Memory B cell (primary cell): ENCODE data around the gene PTPRC.

ENCODE experiments used
- ATAC-seq: fragments of 150-1000 bp; cut with Tn5 transposase; 2 replicates; pipeline ENCODE4 v1.10.0; 2021; ENCODE audit warnings: low read depth, mild to moderate bottlenecking, moderate library complexity
- DNase-seq, 2 donors: peaks; one replicate each; pipeline ENCODE4 v3.0.0; 2022; ENCODE audit warnings: low spot score in 2 of 2
- H3K27ac Mint-ChIP-seq: one replicate; pipeline ENCODE4 v1.8.0; 2022; ENCODE audit warnings: mild to moderate bottlenecking, moderate library complexity, mixed read lengths
- H3K27me3 Mint-ChIP-seq: one replicate; pipeline ENCODE4 v1.8.0; 2022; ENCODE audit warnings: mixed read lengths
- H3K36me3 Mint-ChIP-seq: one replicate; pipeline ENCODE4 v1.8.0; 2022; ENCODE audit warnings: mild to moderate bottlenecking, mixed read lengths
- H3K4me1 Mint-ChIP-seq: one replicate; pipeline ENCODE4 v1.8.0; 2022; ENCODE audit warnings: mixed read lengths
- H3K4me3 Mint-ChIP-seq: one replicate; pipeline ENCODE4 v1.8.0; 2022; ENCODE audit warnings: mild to moderate bottlenecking, moderate library complexity, mixed read lengths
- H3K9me3 Mint-ChIP-seq: one replicate; pipeline ENCODE4 v1.8.0; 2022; ENCODE audit warnings: mixed read lengths

Gene PTPRC

GRCh38 chr1:198700016-198700392 is 61.2 kb downstream of the PTPRC start:
- peaks cover 36% of the 10 kb centered on the region for H3K4me1 Mint-ChIP-seq
- H3K27ac Mint-ChIP-seq, result peak overlapping the region; percentile 65
- no peaks in the 10 kb centered on the region for H3K27me3 Mint-ChIP-seq
- H3K9me3 Mint-ChIP-seq, result no peaks in the 10 kb centered on the region
- ATAC-seq (no peak), DNase-seq (no peak)
- H3K4me3 Mint-ChIP-seq, result no peak overlapping the region
- peaks cover 50% of the 10 kb centered on the region for H3K36me3 Mint-ChIP-seq

GRCh38 chr1:198700396-198700795 is 61.6 kb downstream of the PTPRC start:
- Mint-ChIP-seq H3K4me1 (peaks cover 34% of the 10 kb centered on the region), H3K27ac (peak overlapping the region; percentile 8), H3K9me3 (no peaks in the 10 kb centered on the region), H3K27me3 (no peaks in the 10 kb centered on the region), H3K36me3 (peaks cover 52% of the 10 kb centered on the region), H3K4me3 (peak overlapping the region; percentile 32)
- ATAC-seq (no peak), DNase-seq (no peak)

- H3K4me3 Mint-ChIP-seq, result no peak overlapping the region
- no peak for ATAC-seq
These were observed 62.4 kb downstream of the PTPRC start for GRCh38 chr1:198701250-198701649.

GRCh38 chr1:198701766-198702539 is 63.1 kb downstream of the PTPRC start:
- Mint-ChIP-seq H3K36me3 (peaks cover 50% of the 10 kb centered on the region), H3K9me3 (no peaks in the 10 kb centered on the region), H3K4me3 (no peak overlapping the region), H3K27ac (no peak overlapping the region), H3K4me1 (peaks cover 28% of the 10 kb centered on the region), H3K27me3 (no peaks in the 10 kb centered on the region)
- ATAC-seq (peak; percentile 84), DNase-seq (no peak)

More at GRCh38 chr1:198701250-198701649, 62.4 kb downstream of the PTPRC start:
- peak overlapping the region; percentile 8 for H3K27ac Mint-ChIP-seq
- no peaks in the 10 kb centered on the region for H3K9me3 Mint-ChIP-seq
- DNase-seq, result no peak
- H3K36me3 Mint-ChIP-seq, result peaks cover 54% of the 10 kb centered on the region
- peaks cover 35% of the 10 kb centered on the region for H3K4me1 Mint-ChIP-seq
- H3K27me3 Mint-ChIP-seq, result no peaks in the 10 kb centered on the region

- ATAC-seq, result no peak
- H3K4me3 Mint-ChIP-seq, result no peak overlapping the region
- H3K36me3 Mint-ChIP-seq, result peaks cover 36% of the 10 kb centered on the region
- peaks cover 11% of the 10 kb centered on the region for H3K4me1 Mint-ChIP-seq
- H3K9me3 Mint-ChIP-seq, result no peaks in the 10 kb centered on the region
- H3K27ac Mint-ChIP-seq, result peak overlapping the region; percentile 70
- H3K27me3 Mint-ChIP-seq, result no peaks in the 10 kb centered on the region
- no peak for DNase-seq
These were observed 70.1 kb downstream of the PTPRC start for GRCh38 chr1:198708761-198709525.

GRCh38 chr1:198711837-198712236 is 73.0 kb downstream of the PTPRC start:
- Mint-ChIP-seq H3K4me1 (peaks cover 11% of the 10 kb centered on the region), H3K9me3 (no peaks in the 10 kb centered on the region), H3K27ac (peak overlapping the region; percentile 45), H3K4me3 (no peak overlapping the region), H3K27me3 (no peaks in the 10 kb centered on the region), H3K36me3 (peaks cover 35% of the 10 kb centered on the region)
- ATAC-seq (no peak), DNase-seq (no peak)

- DNase-seq, result no peak
- Mint-ChIP-seq H3K27ac (no peak overlapping the region), H3K36me3 (peaks cover 37% of the 10 kb centered on the region), H3K4me1 (peaks cover 9% of the 10 kb centered on the region), H3K9me3 (no peaks in the 10 kb centered on the region), H3K4me3 (no peak overlapping the region), H3K27me3 (no peaks in the 10 kb centered on the region)
- no peak for ATAC-seq
These were observed 74.2 kb downstream of the PTPRC start for GRCh38 chr1:198713081-198713480.

GRCh38 chr1:198714271-198714670 is 75.4 kb downstream of the PTPRC start:
- ATAC-seq (no peak), DNase-seq (no peak)
- Mint-ChIP-seq H3K4me3 (no peak overlapping the region), H3K36me3 (peaks cover 28% of the 10 kb centered on the region), H3K9me3 (no peaks in the 10 kb centered on the region), H3K27me3 (no peaks in the 10 kb centered on the region), H3K4me1 (peaks cover 4% of the 10 kb centered on the region), H3K27ac (no peak overlapping the region)

GRCh38 chr1:198716051-198716450 is 77.2 kb downstream of the PTPRC start:
- DNase-seq (no peak), ATAC-seq (no peak)
- Mint-ChIP-seq H3K4me3 (no peak overlapping the region), H3K36me3 (peaks cover 36% of the 10 kb centered on the region), H3K9me3 (no peaks in the 10 kb centered on the region), H3K27me3 (no peaks in the 10 kb centered on the region), H3K4me1 (peaks cover 7% of the 10 kb centered on the region), H3K27ac (peak overlapping the region; percentile 36)

GRCh38 chr1:198717510-198717909 is 78.7 kb downstream of the PTPRC start:
- H3K4me3 Mint-ChIP-seq, result no peak overlapping the region
- H3K4me1 Mint-ChIP-seq, result peaks cover 7% of the 10 kb centered on the region
- peaks cover 32% of the 10 kb centered on the region for H3K36me3 Mint-ChIP-seq
- H3K27me3 Mint-ChIP-seq, result no peaks in the 10 kb centered on the region
- H3K9me3 Mint-ChIP-seq, result no peaks in the 10 kb centered on the region
- no peak for ATAC-seq
- no peak for DNase-seq
- H3K27ac Mint-ChIP-seq, result peak overlapping the region; percentile 14

GRCh38 chr1:198723127-198723526 is 84.3 kb downstream of the PTPRC start:
- Mint-ChIP-seq H3K27me3 (no peaks in the 10 kb centered on the region), H3K9me3 (no peaks in the 10 kb centered on the region), H3K36me3 (peaks cover 31% of the 10 kb centered on the region), H3K27ac (no peak overlapping the region), H3K4me1 (peaks cover 14% of the 10 kb centered on the region), H3K4me3 (no peak overlapping the region)
- no peak for DNase-seq
- ATAC-seq, result no peak

GRCh38 chr1:198725090-198725489 is 86.2 kb downstream of the PTPRC start:
- Mint-ChIP-seq H3K27me3 (no peaks in the 10 kb centered on the region), H3K36me3 (peaks cover 34% of the 10 kb centered on the region), H3K9me3 (no peaks in the 10 kb centered on the region), H3K4me3 (no peak overlapping the region), H3K4me1 (peaks cover 17% of the 10 kb centered on the region), H3K27ac (peak overlapping the region; percentile 45)
- DNase-seq, result no peak
- no peak for ATAC-seq

- peaks cover 34% of the 10 kb centered on the region for H3K36me3 Mint-ChIP-seq
- peak overlapping the region; percentile 58 for H3K27ac Mint-ChIP-seq
- H3K9me3 Mint-ChIP-seq, result no peaks in the 10 kb centered on the region
- no peak for ATAC-seq
- no peaks in the 10 kb centered on the region for H3K27me3 Mint-ChIP-seq
- H3K4me1 Mint-ChIP-seq, result peaks cover 17% of the 10 kb centered on the region
- DNase-seq, result no peak
- H3K4me3 Mint-ChIP-seq, result no peak overlapping the region
These were observed 87.6 kb downstream of the PTPRC start for GRCh38 chr1:198726455-198726854.

- H3K4me3 Mint-ChIP-seq, result no peak overlapping the region
- ATAC-seq (no peak), DNase-seq (no peak)
- H3K9me3 Mint-ChIP-seq, result no peaks in the 10 kb centered on the region
- H3K4me1 Mint-ChIP-seq, result peaks cover 17% of the 10 kb centered on the region
- H3K27ac Mint-ChIP-seq, result peak overlapping the region; percentile 53
- peaks cover 46% of the 10 kb centered on the region for H3K36me3 Mint-ChIP-seq
- no peaks in the 10 kb centered on the region for H3K27me3 Mint-ChIP-seq
These were observed 90.5 kb downstream of the PTPRC start for GRCh38 chr1:198729195-198729863.
